Measurements from ENCODE around the gene SMCHD1. TPM values are rescaled to one million over a fixed set of nuclear protein-coding genes. Genes with fewer than 3 reads are reported as not detected.

Gene SMCHD1
- total RNA-seq, 1 experiment from 2014 or later, result 57.4 TPM

DNA sequence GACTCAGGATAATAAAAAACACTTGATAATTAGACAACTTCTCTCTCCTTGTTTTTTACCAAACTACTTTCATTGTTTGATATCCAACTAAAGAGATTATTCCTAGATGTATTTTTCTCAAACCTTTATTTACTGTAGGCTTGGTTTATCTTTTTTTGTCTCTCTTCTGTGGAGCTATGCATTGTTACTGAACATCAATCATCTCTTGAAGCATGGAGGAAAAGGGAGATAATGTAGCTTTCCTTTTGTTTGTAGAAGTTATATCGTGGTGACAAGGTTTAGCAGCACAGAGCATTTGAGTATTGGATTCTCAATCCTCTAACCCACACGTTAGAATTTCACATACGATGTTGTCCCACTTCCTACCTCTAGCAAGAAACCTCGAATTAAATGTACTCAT lies 41.7 kb downstream of the SMCHD1 start:
- ChIA-PET POLR2A (interaction anchor here (0.6 kb wide), 1 partner anchor 37 kb away, joined by 3 read pairs; no protein-coding TSS in a partner anchor), CTCF (interaction anchor here (0.6 kb wide), 1 partner anchor 39 kb away, joined by 4 read pairs; no protein-coding TSS in a partner anchor)
- no peaks in the 10 kb centered on the region for H3K27me3 Mint-ChIP-seq (ENCODE audit: insufficient read depth, unreplicated experiment)
- Histone ChIP-seq H3K9me3 (no peaks in the 10 kb centered on the region), H3K4me1 (no peaks in the 10 kb centered on the region), H3K36me3 (ENCODE audit: control insufficient read depth, insufficient read depth, low read length) (no peaks in the 10 kb centered on the region; the same call in 1 of the 2 replicates), H3K27me3 (replicated peaks; ENCODE audit: control insufficient read depth, insufficient read depth, low read length) (no peaks in the 10 kb centered on the region), H3K4me3 (ENCODE audit: low read depth, low read length) (no peak overlapping the region)
- TF ChIP-seq, protein P1, sequence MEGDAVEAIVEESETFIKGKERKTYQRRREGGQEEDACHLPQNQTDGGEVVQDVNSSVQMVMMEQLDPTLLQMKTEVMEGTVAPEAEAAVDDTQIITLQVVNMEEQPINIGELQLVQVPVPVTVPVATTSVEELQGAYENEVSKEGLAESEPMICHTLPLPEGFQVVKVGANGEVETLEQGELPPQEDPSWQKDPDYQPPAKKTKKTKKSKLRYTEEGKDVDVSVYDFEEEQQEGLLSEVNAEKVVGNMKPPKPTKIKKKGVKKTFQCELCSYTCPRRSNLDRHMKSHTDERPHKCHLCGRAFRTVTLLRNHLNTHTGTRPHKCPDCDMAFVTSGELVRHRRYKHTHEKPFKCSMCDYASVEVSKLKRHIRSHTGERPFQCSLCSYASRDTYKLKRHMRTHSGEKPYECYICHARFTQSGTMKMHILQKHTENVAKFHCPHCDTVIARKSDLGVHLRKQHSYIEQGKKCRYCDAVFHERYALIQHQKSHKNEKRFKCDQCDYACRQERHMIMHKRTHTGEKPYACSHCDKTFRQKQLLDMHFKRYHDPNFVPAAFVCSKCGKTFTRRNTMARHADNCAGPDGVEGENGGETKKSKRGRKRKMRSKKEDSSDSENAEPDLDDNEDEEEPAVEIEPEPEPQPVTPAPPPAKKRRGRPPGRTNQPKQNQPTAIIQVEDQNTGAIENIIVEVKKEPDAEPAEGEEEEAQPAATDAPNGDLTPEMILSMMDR (IDR thresholded peaks at IDR 0.05; ENCODE audit: insufficient read depth in 1 of 2, low read depth in 1 of 2, low read length in 1 of 2, severe bottlenecking in 1 of 2, unreplicated experiment in 1 of 2), result no peak
- BruUV-seq (replicated peaks), result no TSS peak
- peaks cover 40% of the 10 kb centered on the region for H3K36me3 Mint-ChIP-seq (ENCODE audit: insufficient read depth, unreplicated experiment)
- no peaks in the 10 kb centered on the region for H3K9me3 Mint-ChIP-seq (ENCODE audit: unreplicated experiment)
- intact Hi-C loops (cut with micrococcal nuclease; ENCODE audit: unreplicated experiment), result no loop called here
- H3K4me1 Mint-ChIP-seq (ENCODE audit: low read depth, unreplicated experiment), result peaks cover 6% of the 10 kb centered on the region
- DNase-seq, result no peak
- H3K27ac Mint-ChIP-seq (ENCODE audit: unreplicated experiment), result no peak overlapping the region
- H3K4me3 Mint-ChIP-seq (ENCODE audit: unreplicated experiment), result no peak overlapping the region

DNA sequence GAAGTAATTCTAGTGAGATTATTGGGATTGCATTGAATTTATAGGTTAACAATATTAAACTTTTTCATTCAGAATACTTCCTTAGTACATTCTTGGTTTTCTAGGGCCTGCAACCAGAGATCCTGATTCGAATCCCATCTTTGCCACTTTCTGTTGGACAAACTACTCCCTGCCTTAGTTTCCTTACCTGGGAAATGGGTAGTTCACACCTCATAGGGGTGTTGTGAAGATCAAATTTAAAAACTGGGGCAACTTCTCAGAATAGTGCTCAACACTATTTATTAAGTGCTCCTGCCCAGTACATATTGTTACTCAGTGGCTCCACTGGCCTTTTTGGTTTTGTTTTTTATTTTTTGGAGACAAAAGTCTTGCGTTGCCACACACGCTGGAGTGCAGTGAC lies 43.5 kb downstream of the SMCHD1 start:
- Mint-ChIP-seq H3K27ac (ENCODE audit: unreplicated experiment) (no peak overlapping the region), H3K9me3 (ENCODE audit: unreplicated experiment) (no peaks in the 10 kb centered on the region), H3K4me1 (ENCODE audit: low read depth, unreplicated experiment) (no peaks in the 10 kb centered on the region), H3K36me3 (ENCODE audit: insufficient read depth, unreplicated experiment) (peaks cover 38% of the 10 kb centered on the region), H3K27me3 (ENCODE audit: insufficient read depth, unreplicated experiment) (no peaks in the 10 kb centered on the region), H3K4me3 (ENCODE audit: unreplicated experiment) (no peak overlapping the region)
- TF ChIP-seq, protein P1 (IDR thresholded peaks at IDR 0.05; ENCODE audit: insufficient read depth in 1 of 2, low read depth in 1 of 2, low read length in 1 of 2, severe bottlenecking in 1 of 2, unreplicated experiment in 1 of 2), result no peak
- ChIA-PET POLR2A (no interaction called here), CTCF (no interaction called here)
- H3K27me3 ChIP-seq (replicated peaks; ENCODE audit: control insufficient read depth, insufficient read depth, low read length), result no peaks in the 10 kb centered on the region
- H3K4me1 ChIP-seq, result no peaks in the 10 kb centered on the region
- intact Hi-C loops (cut with micrococcal nuclease; ENCODE audit: unreplicated experiment), result no loop called here
- no peak overlapping the region for H3K4me3 ChIP-seq (ENCODE audit: low read depth, low read length)
- BruUV-seq (replicated peaks), result no TSS peak
- no peaks in the 10 kb centered on the region; the same call in 1 of the 2 replicates for H3K36me3 ChIP-seq (ENCODE audit: control insufficient read depth, insufficient read depth, low read length)
- no peaks in the 10 kb centered on the region for H3K9me3 ChIP-seq
- no peak for DNase-seq

DNA sequence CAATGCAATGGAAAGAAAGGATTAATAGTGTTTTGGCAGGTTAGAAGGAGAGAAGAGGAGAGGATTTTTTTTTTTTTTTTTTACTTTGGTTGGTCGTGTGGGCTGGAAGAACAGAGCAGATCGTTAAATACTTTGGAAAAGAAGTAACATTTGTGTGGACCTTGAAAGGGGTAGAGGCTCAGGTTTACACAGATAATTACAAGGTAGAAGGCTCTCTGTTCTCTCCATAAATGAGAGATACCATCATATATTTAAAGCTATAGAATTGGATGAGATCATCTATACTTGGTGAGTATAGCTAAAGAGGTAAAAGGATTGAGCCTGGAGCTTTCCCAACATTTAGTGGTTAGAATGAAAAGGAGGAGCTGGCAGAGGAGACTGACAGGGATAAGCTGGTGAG lies 49.0 kb downstream of the SMCHD1 start:
- TF ChIP-seq, protein P1 (IDR thresholded peaks at IDR 0.05; ENCODE audit: insufficient read depth in 1 of 2, low read depth in 1 of 2, low read length in 1 of 2, severe bottlenecking in 1 of 2, unreplicated experiment in 1 of 2), result no peak
- no peaks in the 10 kb centered on the region for H3K27me3 Mint-ChIP-seq (ENCODE audit: insufficient read depth, unreplicated experiment)
- intact Hi-C loops (cut with micrococcal nuclease; ENCODE audit: unreplicated experiment), result no loop called here
- BruUV-seq (replicated peaks), result no TSS peak
- H3K4me3 Mint-ChIP-seq (ENCODE audit: unreplicated experiment), result no peak overlapping the region
- POLR2A ChIA-PET, result no interaction called here
- no peaks in the 10 kb centered on the region for H3K9me3 ChIP-seq
- no peak for DNase-seq
- peaks cover 63% of the 10 kb centered on the region for H3K36me3 Mint-ChIP-seq (ENCODE audit: insufficient read depth, unreplicated experiment)
- no peaks in the 10 kb centered on the region for H3K27me3 ChIP-seq (replicated peaks; ENCODE audit: control insufficient read depth, insufficient read depth, low read length)
- no peaks in the 10 kb centered on the region; the same call in 1 of the 2 replicates for H3K36me3 ChIP-seq (ENCODE audit: control insufficient read depth, insufficient read depth, low read length)
- H3K4me1 Mint-ChIP-seq (ENCODE audit: low read depth, unreplicated experiment), result no peaks in the 10 kb centered on the region
- no peak overlapping the region for H3K4me3 ChIP-seq (ENCODE audit: low read depth, low read length)
- no peaks in the 10 kb centered on the region for H3K4me1 ChIP-seq
- CTCF ChIA-PET, result no interaction called here
- no peaks in the 10 kb centered on the region for H3K9me3 Mint-ChIP-seq (ENCODE audit: unreplicated experiment)
- H3K27ac Mint-ChIP-seq (ENCODE audit: unreplicated experiment), result no peak overlapping the region

All from Caco-2 (cell line).